Smooth muscle cell (in vitro differentiated cells): ENCODE measurements around the gene SURF2. TPM values are rescaled to one million over a fixed set of nuclear protein-coding genes. Genes with fewer than 3 reads are reported as not detected.

Source experiments
- DNase-seq: peaks from one replicate; lab custom pipeline; 2025; ENCODE audit not compliant: unreplicated experiment; lab: John Stamatoyannopoulos, UW
- H2AFZ ChIP-seq: fragments of 200-600 bp; sonication (generic); 2 replicates; pipeline ENCODE4 v1.6.0; 2016; ENCODE audit warnings: antibody characterized with exemption, low read depth, mild to moderate bottlenecking
- H3F3A ChIP-seq: fragments of 200-600 bp; sonication (generic); 2 replicates; pipeline ENCODE4 v1.6.0; 2017; ENCODE audit warnings: antibody characterized with exemption, low read depth
- H3K27ac ChIP-seq: fragments of 200-600 bp; sonication (generic); 2 replicates; pipeline ENCODE4 v1.5.1; 2016; ENCODE audit warnings: low read depth, mild to moderate bottlenecking
- H3K27me3 ChIP-seq: fragments of 200-600 bp; sonication (generic); 2 replicates; pipeline ENCODE4 v1.6.1; 2016; ENCODE audit warnings: low read depth, mild to moderate bottlenecking
- H3K36me3 ChIP-seq: fragments of 200-600 bp; sonication (generic); 2 replicates; pipeline ENCODE4 v1.5.1; 2016; ENCODE audit warnings: low read depth
- H3K4me1 ChIP-seq: fragments of 200-600 bp; sonication (generic); 2 replicates; pipeline ENCODE4 v1.5.1; 2016; ENCODE audit warnings: low read depth
- H3K4me2 ChIP-seq: fragments of 200-600 bp; sonication (generic); 2 replicates; pipeline ENCODE4 v1.6.0; 2016; ENCODE audit warnings: mild to moderate bottlenecking
- H3K4me3 ChIP-seq: fragments of 200-600 bp; sonication (generic); 2 replicates; pipeline ENCODE4 v1.5.1; 2016; ENCODE audit warnings: mild to moderate bottlenecking
- H3K79me2 ChIP-seq: fragments of 200-600 bp; sonication (generic); 2 replicates; pipeline ENCODE4 v1.6.0; 2016; ENCODE audit warnings: low read depth, mild to moderate bottlenecking
- H3K9ac ChIP-seq: fragments of 200-600 bp; sonication (generic); 2 replicates; pipeline ENCODE4 v1.6.0; 2016; ENCODE audit warnings: low read depth
- H3K9me3 ChIP-seq: fragments of 200-600 bp; sonication (generic); replicated peaks from 2 replicates; pipeline ENCODE4 v1.5.1; 2016; ENCODE audit warnings: low read depth
- H4K20me1 ChIP-seq: fragments of 200-600 bp; sonication (generic); 2 replicates; pipeline ENCODE4 v1.6.0; 2016; ENCODE audit warnings: low read depth
- CTCF ChIP-seq: fragments of 200-600 bp; sonication (generic); IDR thresholded peaks from 2 replicates; pipeline ENCODE4 v1.5.1; 2017; ENCODE audit warnings: borderline replicate concordance, mild to moderate bottlenecking, antibody characterized with exemption; ENCODE audit not compliant: insufficient read depth, poor library complexity, severe bottlenecking
- WGBS: methylation state at CpG from one replicate; pipeline ENCODE4 v1.1.7; 2016; ENCODE audit warnings: low lambda C conversion rate; 5-methylcytosine and 5-hydroxymethylcytosine counted together
- polyA plus RNA-seq: library from polyadenylated mRNA; unstranded; fragments of >200 nt; fragmentation: Nextera tagmentation; extraction: Ambion mirVana; gene quantifications from 2 replicates; pipeline ENCODE4 v1.2.1, GENCODE V29; 2016
- total RNA-seq: library from RNA; depleted of rRNA; stranded (reverse); fragments of >200 nt; gene quantifications from 2 replicates; pipeline ENCODE4 v1.2.3, GENCODE V29; 2014

SURF2 gene
- total and polyA plus RNA-seq, 2 experiments from 2014 or later, result 11.4 to 21.4 TPM

DNA sequence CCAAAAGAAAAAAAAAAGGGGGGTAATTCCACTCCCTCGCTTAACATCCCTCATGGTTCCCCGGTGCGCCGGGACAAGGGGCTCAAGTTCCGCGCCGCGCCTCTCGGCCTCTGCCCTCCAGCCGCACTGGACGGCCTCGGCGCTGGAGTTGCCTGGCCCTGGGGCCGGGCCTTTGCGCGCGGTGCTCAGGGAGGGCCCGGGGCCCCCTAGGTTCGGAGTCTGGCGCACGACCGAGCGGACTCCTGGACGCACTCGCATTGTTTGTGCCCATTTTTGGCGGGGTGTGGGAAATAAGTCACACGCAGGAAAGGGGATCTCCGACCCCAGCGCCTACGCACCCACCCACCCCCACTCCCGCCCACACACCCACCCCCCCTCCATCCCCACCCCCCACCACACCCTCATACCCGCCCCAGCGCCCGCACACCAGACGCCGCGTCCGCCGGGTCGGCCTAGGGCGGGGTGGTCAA, 8.8 kb upstream of the SURF2 start:
- H3K4me1 ChIP-seq, result peaks cover 13% of the 10 kb centered on the region
- H3K4me3 ChIP-seq, result peak overlapping the region; percentile 85
- H3K27me3 ChIP-seq, result no peaks in the 10 kb centered on the region
- TF ChIP-seq CTCF, result no peak
- no peaks in the 10 kb centered on the region for H3K9me3 ChIP-seq
- peaks cover 45% of the 10 kb centered on the region for H3K79me2 ChIP-seq
- H4K20me1 ChIP-seq, result peaks cover 65% of the 10 kb centered on the region
- H3K9ac ChIP-seq, result peak overlapping the region; percentile 96
- DNase-seq, result no peak
- H3K27ac ChIP-seq, result peak overlapping the region; percentile 97
- H3F3A ChIP-seq, result peaks cover 36% of the 10 kb centered on the region
- no peaks in the 10 kb centered on the region for H3K36me3 ChIP-seq
- H3K4me2 ChIP-seq, result peak overlapping the region; percentile 96
- no peak overlapping the region for H2AFZ ChIP-seq
- WGBS, result 1% methylated on average over 31 of the region's 41 CpGs

- no peak for TF ChIP-seq CTCF
- H3K27ac ChIP-seq, result peak within 1 kb of the TSS; percentile 97
- H3K4me2 ChIP-seq, result peak within 1 kb of the TSS; percentile 96
- H4K20me1 ChIP-seq, result peaks cover 65% of the 10 kb centered on the region
- H3K4me1 ChIP-seq, result peaks cover 13% of the 10 kb centered on the region
- peak within 1 kb of the TSS; percentile 20 for H2AFZ ChIP-seq
- H3K27me3 ChIP-seq, result no peaks in the 10 kb centered on the region
- H3K9me3 ChIP-seq, result no peaks in the 10 kb centered on the region
- peak within 1 kb of the TSS; percentile 96 for H3K9ac ChIP-seq
- DNase-seq, result peak; percentile 73
- H3F3A ChIP-seq, result peaks cover 41% of the 10 kb centered on the region
- no peaks in the 10 kb centered on the region for H3K36me3 ChIP-seq
- peaks cover 45% of the 10 kb centered on the region for H3K79me2 ChIP-seq
- H3K4me3 ChIP-seq, result peak within 1 kb of the TSS; percentile 85
- under 1% methylated on average over 64 of the region's 64 CpGs for WGBS
Measured at GRCh38 chr9:133347985-133348717, 8.2 kb upstream of the SURF2 start, which contains the start of the genes MED22 and RPL7A. Gene MED22, minus strand, starts transcription at chr9:133348131. Its CDS starts 1,469 bp downstream, at chr9:133346662. Gene RPL7A, plus strand, starts transcription at chr9:133348218. Its CDS starts 26 bp downstream, at chr9:133348244.

GRCh38 chr9:133348718-133349573, 7.4 kb upstream of the SURF2 start:
- Histone ChIP-seq H3K9me3 (no peaks in the 10 kb centered on the region), H3K4me1 (peaks cover 13% of the 10 kb centered on the region), H3K79me2 (peaks cover 45% of the 10 kb centered on the region), H3K9ac (peak overlapping the region; percentile 96), H3K27ac (peak overlapping the region; percentile 97), H2AFZ (no peak overlapping the region), H3K36me3 (no peaks in the 10 kb centered on the region), H3K4me2 (peak overlapping the region; percentile 96), H3K27me3 (no peaks in the 10 kb centered on the region), H4K20me1 (peaks cover 65% of the 10 kb centered on the region), H3F3A (peaks cover 49% of the 10 kb centered on the region), H3K4me3 (peak overlapping the region; percentile 85)
- no peak for DNase-seq
- 20% methylated on average over 25 of the region's 25 CpGs for WGBS
- no peak for TF ChIP-seq CTCF
